ENCODE results near the gene SREK1IP1. TPM values are rescaled to one million over a fixed set of nuclear protein-coding genes. Genes with fewer than 3 reads are reported as not detected.

SREK1IP1 gene
- total and polyA plus RNA-seq, 9 of the 15 experiments (the other 6 are each of a cell fraction or from before 2014, with no cell fraction given): 6.9 to 45.2 (median 21.7) TPM

- FAIRE-seq: no peak
Measured at GRCh38 chr5:64682608-64683007, 85.9 kb downstream of the SREK1IP1 start.

More at GRCh38 chr5:64682608-64683007, 85.9 kb downstream of the SREK1IP1 start:
- in situ Hi-C loops (cut with MboI): no loop called here
- Histone ChIP-seq H3K36me3 (ENCODE audit: control insufficient read depth, insufficient read depth, low read length) (no peaks in the 10 kb centered on the region), H4K20me1 (replicated peaks; ENCODE audit: control insufficient read depth, insufficient read depth, low read length) (no peaks in the 10 kb centered on the region), H3K4me1 (replicated peaks in 1 of 2; ENCODE audit: control insufficient read depth in 2 of 2, insufficient read depth in 2 of 2, low read length in 2 of 2) (no peaks in the 10 kb centered on the region), H3K4me3 (no peak overlapping the region), H3K4me2 (ENCODE audit: insufficient read depth, low read length) (no peak overlapping the region), H3K9me1 (ENCODE audit: control insufficient read depth, insufficient read depth, low read length) (no peaks in the 10 kb centered on the region), H3K9ac (ENCODE audit: insufficient read depth in 1 of 2, low read depth in 2 of 2, low read length in 2 of 2) (no peak overlapping the region), H3K27ac (ENCODE audit: extremely low read depth, low read depth, low read length) (no peak overlapping the region), H3K79me2 (ENCODE audit: control insufficient read depth, insufficient read depth, low read length) (no peaks in the 10 kb centered on the region), H3K27me3 (ENCODE audit: control insufficient read depth in 2 of 2, insufficient read depth in 2 of 2, low read length in 2 of 2) (peaks cover 0 to 4% of the 10 kb centered on the region in 2 experiments; a peak in 2 of 5 replicates), H3K9me3 (replicated peaks; ENCODE audit: control insufficient read depth, insufficient read depth, low read depth, low read length) (no peaks in the 10 kb centered on the region), H2AFZ (ENCODE audit: low read depth, low read length) (no peak overlapping the region)
- peak; percentile 80 for ATAC-seq
- ChIA-PET CTCF (ENCODE audit: low intra/inter-chr PET ratio) (interaction anchor here (1.2 kb wide), 1 partner anchor 48 kb away, joined by 3 read pairs; no protein-coding TSS in a partner anchor), POLR2A (interaction anchor here (0.8 kb wide), 1 partner anchor 9 kb away, joined by 3 read pairs; no protein-coding TSS in a partner anchor)
- TF ChIP-seq CTCF (IDR thresholded peaks at IDR 0.05 in 2 of 3, conservative IDR thresholded peaks at IDR 0.05 in 1 of 3; ENCODE audit: insufficient read depth in 2 of 3, low read depth in 1 of 3, low read length in 3 of 3) (peak; percentile 51 to 77 (median 54)), ZZZ3 (IDR thresholded peaks at IDR 0.05) (no peak)
- intact Hi-C loops (cut with micrococcal nuclease): loop anchor here (5.0 kb wide), 2 partner anchors 45 to 85 kb away; partner anchors contain the start of genes CWC27 and SREK1IP1
- peak in 3 of 4 experiments; percentile 13 to 30 (median 23) for DNase-seq (ENCODE audit: extremely low read depth in 1 of 4, low spot score in 3 of 4)
- WGBS (ENCODE audit: insufficient coverage, low coverage, missing lambda C conversion rate): 56% methylated on average over 7 of the region's 7 CpGs
- no TSS peak for BruUV-seq (replicated peaks)
